ENCODE data around the gene RBMS1. TPM values are rescaled to one million over a fixed set of nuclear protein-coding genes. Genes with fewer than 3 reads are reported as not detected.
A peak's percentile ranks its signal among the peaks of the same experiment; 100 is the strongest.

Gene RBMS1
- polyA plus RNA-seq, 1 experiment = 107 TPM

GRCh38 chr2:160275656-160276055 lies 218.0 kb downstream of the RBMS1 start:
- CTCF ChIA-PET = interaction anchor here (0.7 to 0.9 kb wide), 2 partner anchors 23 to 165 kb away, joined by 3 read pairs; no protein-coding TSS in a partner anchor

GRCh38 chr2:160271171-160272086 lies 222.2 kb downstream of the RBMS1 start:
- peak overlapping the region; percentile 96 for H3K27ac ChIP-seq (ENCODE audit: low read depth, low read length)
- H3K27me3 ChIP-seq (ENCODE audit: control insufficient read depth, insufficient read depth, low read length) = no peaks in the 10 kb centered on the region
- TF ChIP-seq CTCF (IDR thresholded peaks at IDR 0.05; ENCODE audit: low read depth, low read length) = no peak
- ChIA-PET CTCF (interaction anchor here (0.9 to 2.7 kb wide), 9 partner anchors 16 to 792 kb away, joined by 3 to 18 read pairs (median 8); no protein-coding TSS in a partner anchor), POLR2A (interaction anchor here (0.6 to 1.8 kb wide), 3 partner anchors 62 to 205 kb away, joined by 5 to 9 read pairs (median 7); no protein-coding TSS in a partner anchor)
- no peak for DNase-seq (ENCODE audit: low read depth, low spot score)
- no peak overlapping the region for H3K4me3 ChIP-seq (ENCODE audit: low read depth, low read length)
- no peaks in the 10 kb centered on the region for H3K9me3 ChIP-seq (ENCODE audit: control insufficient read depth, insufficient read depth, low read length)

More at GRCh38 chr2:160275656-160276055, 218.0 kb downstream of the RBMS1 start:
- Histone ChIP-seq H3K27ac (ENCODE audit: low read depth, low read length) (no peak overlapping the region), H3K9me3 (ENCODE audit: control insufficient read depth, insufficient read depth, low read length) (no peaks in the 10 kb centered on the region), H3K4me3 (ENCODE audit: low read depth, low read length) (no peak overlapping the region), H3K27me3 (ENCODE audit: control insufficient read depth, insufficient read depth, low read length) (no peaks in the 10 kb centered on the region)
- TF ChIP-seq CTCF (IDR thresholded peaks at IDR 0.05; ENCODE audit: low read depth, low read length) = no peak
- POLR2A ChIA-PET = no interaction called here
- no peak for DNase-seq (ENCODE audit: low read depth, low spot score)

- DNase-seq (ENCODE audit: low read depth, low spot score) = no peak
- no peaks in the 10 kb centered on the region for H3K9me3 ChIP-seq (ENCODE audit: control insufficient read depth, insufficient read depth, low read length)
- H3K4me3 ChIP-seq (ENCODE audit: low read depth, low read length) = peak overlapping the region; percentile 52
- TF ChIP-seq CTCF (IDR thresholded peaks at IDR 0.05; ENCODE audit: low read depth, low read length) = no peak
- ChIA-PET POLR2A (interaction anchor here (0.5 to 1.8 kb wide), 14 partner anchors 10 to 757 kb away, joined by 3 to 9 read pairs (median 3); no protein-coding TSS in a partner anchor), CTCF (interaction anchor here (0.6 to 2.7 kb wide), 25 partner anchors 8 to 792 kb away, joined by 3 to 18 read pairs (median 4); no protein-coding TSS in a partner anchor)
- no peaks in the 10 kb centered on the region for H3K27me3 ChIP-seq (ENCODE audit: control insufficient read depth, insufficient read depth, low read length)
- H3K27ac ChIP-seq (ENCODE audit: low read depth, low read length) = peak overlapping the region; percentile 96
These were observed 223.0 kb downstream of the RBMS1 start for GRCh38 chr2:160270571-160271113.

- CTCF ChIA-PET = interaction anchor here (0.6 to 2.7 kb wide), 27 partner anchors 9 to 793 kb away, joined by 3 to 18 read pairs (median 4); no protein-coding TSS in a partner anchor
- no peaks in the 10 kb centered on the region for H3K9me3 ChIP-seq (ENCODE audit: control insufficient read depth, insufficient read depth, low read length)
- POLR2A ChIA-PET = interaction anchor here (0.5 to 1.8 kb wide), 15 partner anchors 9 to 757 kb away, joined by 3 to 9 read pairs (median 3); no protein-coding TSS in a partner anchor
- peak; percentile 75 for TF ChIP-seq CTCF (IDR thresholded peaks at IDR 0.05; ENCODE audit: low read depth, low read length)
- peak overlapping the region; percentile 96 for H3K27ac ChIP-seq (ENCODE audit: low read depth, low read length)
- no peaks in the 10 kb centered on the region for H3K27me3 ChIP-seq (ENCODE audit: control insufficient read depth, insufficient read depth, low read length)
- peak overlapping the region; percentile 52 for H3K4me3 ChIP-seq (ENCODE audit: low read depth, low read length)
- DNase-seq (ENCODE audit: low read depth, low spot score) = peak; percentile 80
These were observed 223.6 kb downstream of the RBMS1 start for GRCh38 chr2:160269803-160270570.
